Measurements from ENCODE around the gene MTHFR. TPM values are rescaled to one million over a fixed set of nuclear protein-coding genes. Genes with fewer than 3 reads are reported as not detected.
A peak's percentile ranks its signal among the peaks of the same experiment; 100 is the strongest.

Gene MTHFR
- total RNA-seq, 1 experiment from 2014 or later = 27.8 TPM

GRCh38 chr1:11802973-11803885 lies 2.5 kb downstream of the MTHFR start:
- no TSS peak for BruUV-seq (replicated peaks)
- ChIA-PET CTCF (interaction anchor here (0.5 kb wide), 1 partner anchor 149 kb away, joined by 3 read pairs; the partner anchor contains the start of gene FBXO44), POLR2A (interaction anchor here (1.2 kb wide), 1 partner anchor 105 kb away, joined by 3 read pairs; no protein-coding TSS in a partner anchor)
- Histone ChIP-seq H3K4me1 (peaks cover 21% of the 10 kb centered on the region), H3K4me3 (ENCODE audit: low read depth, low read length) (no peak overlapping the region), H3K27me3 (replicated peaks; ENCODE audit: control insufficient read depth, insufficient read depth, low read length) (no peaks in the 10 kb centered on the region), H3K9me3 (no peaks in the 10 kb centered on the region), H3K36me3 (ENCODE audit: control insufficient read depth, insufficient read depth, low read length) (peaks cover 4% of the 10 kb centered on the region)
- TF ChIP-seq CTCF (IDR thresholded peaks at IDR 0.05; ENCODE audit: insufficient read depth in 1 of 2, low read depth in 1 of 2, low read length in 1 of 2, severe bottlenecking in 1 of 2, unreplicated experiment in 1 of 2) = no peak
- peak; percentile 26 to 53 for DNase-seq
- Mint-ChIP-seq H3K27ac (ENCODE audit: unreplicated experiment) (peak overlapping the region; percentile 33), H3K9me3 (ENCODE audit: unreplicated experiment) (no peaks in the 10 kb centered on the region), H3K4me3 (ENCODE audit: unreplicated experiment) (peak overlapping the region; percentile 96), H3K36me3 (ENCODE audit: insufficient read depth, unreplicated experiment) (peaks cover 22% of the 10 kb centered on the region), H3K27me3 (ENCODE audit: insufficient read depth, unreplicated experiment) (no peaks in the 10 kb centered on the region), H3K4me1 (ENCODE audit: low read depth, unreplicated experiment) (no peaks in the 10 kb centered on the region)
- intact Hi-C loops (cut with micrococcal nuclease; ENCODE audit: unreplicated experiment) = loop anchor here (1.0 to 10.0 kb wide), 2 partner anchors 11 to 68 kb away; partner anchors contain the start of gene AGTRAP

- intact Hi-C loops (cut with micrococcal nuclease; ENCODE audit: unreplicated experiment) = loop anchor here (10.0 kb wide), 1 partner anchor 68 kb away; the partner anchor contains the start of gene AGTRAP
- ChIA-PET POLR2A (interaction anchor here (1.2 kb wide), 1 partner anchor 106 kb away, joined by 3 read pairs; no protein-coding TSS in a partner anchor), CTCF (interaction anchor here (0.5 kb wide), 1 partner anchor 148 kb away, joined by 3 read pairs; the partner anchor contains the start of gene FBXO44)
- Mint-ChIP-seq H3K4me3 (ENCODE audit: unreplicated experiment) (peak overlapping the region; percentile 96), H3K27ac (ENCODE audit: unreplicated experiment) (peak overlapping the region; percentile 33), H3K4me1 (ENCODE audit: low read depth, unreplicated experiment) (no peaks in the 10 kb centered on the region), H3K36me3 (ENCODE audit: insufficient read depth, unreplicated experiment) (peaks cover 19% of the 10 kb centered on the region), H3K27me3 (ENCODE audit: insufficient read depth, unreplicated experiment) (no peaks in the 10 kb centered on the region), H3K9me3 (ENCODE audit: unreplicated experiment) (no peaks in the 10 kb centered on the region)
- H3K9me3 ChIP-seq = no peaks in the 10 kb centered on the region
- peaks cover 4% of the 10 kb centered on the region for H3K36me3 ChIP-seq (ENCODE audit: control insufficient read depth, insufficient read depth, low read length)
- no peaks in the 10 kb centered on the region for H3K27me3 ChIP-seq (replicated peaks; ENCODE audit: control insufficient read depth, insufficient read depth, low read length)
- TF ChIP-seq CTCF (IDR thresholded peaks at IDR 0.05; ENCODE audit: insufficient read depth in 1 of 2, low read depth in 1 of 2, low read length in 1 of 2, severe bottlenecking in 1 of 2, unreplicated experiment in 1 of 2) = no peak
- no TSS peak for BruUV-seq (replicated peaks)
- peaks cover 19% of the 10 kb centered on the region for H3K4me1 ChIP-seq
- no peak overlapping the region for H3K4me3 ChIP-seq (ENCODE audit: low read depth, low read length)
- no peak for DNase-seq
Measured at GRCh38 chr1:11802616-11802972, 3.2 kb downstream of the MTHFR start.

- CTCF ChIA-PET = no interaction called here
Measured at GRCh38 chr1:11800756-11801433, 4.9 kb downstream of the MTHFR start.

More at GRCh38 chr1:11800756-11801433, 4.9 kb downstream of the MTHFR start:
- Histone ChIP-seq H3K27me3 (replicated peaks; ENCODE audit: control insufficient read depth, insufficient read depth, low read length) (no peaks in the 10 kb centered on the region), H3K9me3 (no peaks in the 10 kb centered on the region), H3K4me3 (ENCODE audit: low read depth, low read length) (no peak overlapping the region), H3K36me3 (ENCODE audit: control insufficient read depth, insufficient read depth, low read length) (peaks cover 5% of the 10 kb centered on the region), H3K4me1 (peaks cover 10% of the 10 kb centered on the region)
- Mint-ChIP-seq H3K4me1 (ENCODE audit: low read depth, unreplicated experiment) (no peaks in the 10 kb centered on the region), H3K27me3 (ENCODE audit: insufficient read depth, unreplicated experiment) (no peaks in the 10 kb centered on the region), H3K36me3 (ENCODE audit: insufficient read depth, unreplicated experiment) (peaks cover 10% of the 10 kb centered on the region), H3K27ac (ENCODE audit: unreplicated experiment) (no peak overlapping the region), H3K4me3 (ENCODE audit: unreplicated experiment) (no peak overlapping the region), H3K9me3 (ENCODE audit: unreplicated experiment) (no peaks in the 10 kb centered on the region)
- POLR2A ChIA-PET = no interaction called here
- no peak for TF ChIP-seq CTCF (IDR thresholded peaks at IDR 0.05; ENCODE audit: insufficient read depth in 1 of 2, low read depth in 1 of 2, low read length in 1 of 2, severe bottlenecking in 1 of 2, unreplicated experiment in 1 of 2)
- no peak for DNase-seq
- intact Hi-C loops (cut with micrococcal nuclease; ENCODE audit: unreplicated experiment) = loop anchor here (10.0 kb wide), 1 partner anchor 66 kb away; the partner anchor contains the start of gene AGTRAP
- BruUV-seq (replicated peaks) = no TSS peak

All from Caco-2 (cell line).